SK-N-SH treated with all-trans-retinoic acid at 6 μM for 48 hours (cell line): ENCODE measurements around the gene KRT76.

Experiments
- ARNTL ChIP-seq: fragments of 450-650 bp; formaldehyde crosslinking; IDR thresholded peaks from 2 replicates; pipeline ENCODE4 v1.5.0; 2020; ENCODE audit warnings: low read depth, mild to moderate bottlenecking, moderate library complexity, borderline replicate concordance
- CREB5 ChIP-seq: fragments of 250-450 bp; sonication (Bioruptor Pico); IDR thresholded peaks from 2 replicates; pipeline ENCODE4 v1.5.1; 2020; ENCODE audit warnings: low read depth, mild to moderate bottlenecking, moderate library complexity
- ISL1 ChIP-seq: fragments of 250-450 bp; sonication (Bioruptor Pico); IDR thresholded peaks from 2 replicates; pipeline ENCODE4 v2.1.2; 2022; ENCODE audit warnings: mild to moderate bottlenecking, moderate library complexity
- RARB ChIP-seq: fragments of 250-450 bp; sonication (Bioruptor Pico); IDR thresholded peaks from 2 replicates; pipeline ENCODE4 v1.8.0; 2021; ENCODE audit warnings: mild to moderate bottlenecking, moderate library complexity
- TSHZ2 ChIP-seq: fragments of 250-450 bp; sonication (Bioruptor Pico); IDR thresholded peaks from 2 replicates; pipeline ENCODE4 v1.5.0; 2020; ENCODE audit warnings: mild to moderate bottlenecking, moderate library complexity
- ZFP3 ChIP-seq: fragments of 250-450 bp; sonication (Bioruptor Pico); IDR thresholded peaks from 2 replicates; pipeline ENCODE4 v1.5.0; 2020; ENCODE audit warnings: mild to moderate bottlenecking, moderate library complexity

GRCh38 chr12:52776435-52776834, 710 bp downstream of the KRT76 start:
- no peak for TF ChIP-seq CREB5 (CRISPR knock-in tag)
- no peak for TF ChIP-seq ISL1 (CRISPR knock-in tag)
- no peak for TF ChIP-seq RARB
- TF ChIP-seq ZFP3 (CRISPR knock-in tag) = no peak
- TF ChIP-seq TSHZ2 = no peak
- TF ChIP-seq ARNTL (CRISPR knock-in tag) = no peak
